Astrocyte (in vitro differentiated cells and primary cell): Measurements from ENCODE around the gene ABHD4. TPM values are rescaled to one million over a fixed set of nuclear protein-coding genes. Genes with fewer than 3 reads are reported as not detected.

Experiments used
- DNase-seq: peaks from one replicate; pipeline ENCODE4 v3.0.0-alpha.2; 2010; ENCODE audit warnings: low read depth
- FAIRE-seq: peaks from 2 replicates; lab custom pipeline; 2011; peaks lifted over from hg19 to GRCh38; lab: Jason Lieb, UNC
- H2AFZ ChIP-seq: 2 replicates; pipeline ENCODE4 v1.6.0; 2012; ENCODE audit warnings: low read depth, low read length, inconsistent platforms
- H3K27ac ChIP-seq: 2 replicates; pipeline ENCODE4 v1.5.1; 2011; ENCODE audit warnings: low read depth, low read length, inconsistent platforms
- H3K27me3 ChIP-seq: 2 replicates; pipeline ENCODE4 v1.6.0; 2011; ENCODE audit warnings: low read length, inconsistent platforms; ENCODE audit not compliant: insufficient read depth
- H3K36me3 ChIP-seq: 2 replicates; pipeline ENCODE4 v1.5.1; 2011; ENCODE audit warnings: low read length, inconsistent platforms; ENCODE audit not compliant: insufficient read depth
- H3K4me1 ChIP-seq: 2 replicates; pipeline ENCODE4 v1.5.1; 2011; ENCODE audit warnings: low read length, inconsistent platforms; ENCODE audit not compliant: insufficient read depth
- H3K4me2 ChIP-seq: 2 replicates; pipeline ENCODE4 v1.6.0; 2012; ENCODE audit warnings: low read length, inconsistent platforms
- H3K4me3 ChIP-seq: 2 replicates; pipeline ENCODE4 v1.5.1; 2011; ENCODE audit warnings: low read depth, mild to moderate bottlenecking, low read length, inconsistent platforms; ENCODE audit not compliant: insufficient read depth
- H3K79me2 ChIP-seq: 2 replicates; pipeline ENCODE4 v1.6.0; 2012; ENCODE audit warnings: mild to moderate bottlenecking, low read length, inconsistent platforms; ENCODE audit not compliant: insufficient read depth
- H3K9ac ChIP-seq: 2 replicates; pipeline ENCODE4 v1.6.0; 2012; ENCODE audit warnings: mild to moderate bottlenecking, low read length, inconsistent platforms
- H3K9me3 ChIP-seq: 2 replicates; pipeline ENCODE4 v1.5.1; 2012; ENCODE audit warnings: low read depth, mild to moderate bottlenecking, low read length, inconsistent platforms; ENCODE audit not compliant: insufficient read depth
- H4K20me1 ChIP-seq: 2 replicates; pipeline ENCODE4 v1.6.0; 2012; ENCODE audit warnings: low read length, inconsistent platforms; ENCODE audit not compliant: insufficient read depth
- H3K27ac Mint-ChIP-seq: one replicate; pipeline ENCODE4 v1.8.0; 2021; ENCODE audit warnings: mild to moderate bottlenecking, mixed read lengths; ENCODE audit not compliant: unreplicated experiment
- H3K27me3 Mint-ChIP-seq: one replicate; pipeline ENCODE4 v1.8.0; 2021; ENCODE audit warnings: low read depth, mixed read lengths; ENCODE audit not compliant: unreplicated experiment
- H3K36me3 Mint-ChIP-seq: one replicate; pipeline ENCODE4 v1.8.0; 2021; ENCODE audit warnings: low read depth, mixed read lengths; ENCODE audit not compliant: unreplicated experiment
- H3K4me1 Mint-ChIP-seq: one replicate; pipeline ENCODE4 v1.8.0; 2021; ENCODE audit warnings: low read depth, mixed read lengths; ENCODE audit not compliant: unreplicated experiment
- H3K4me3 Mint-ChIP-seq: one replicate; pipeline ENCODE4 v1.8.0; 2021; ENCODE audit warnings: mild to moderate bottlenecking, moderate library complexity, mixed read lengths; ENCODE audit not compliant: unreplicated experiment
- H3K9me3 Mint-ChIP-seq: one replicate; pipeline ENCODE4 v1.8.0; 2021; ENCODE audit warnings: mild to moderate bottlenecking, mixed read lengths; ENCODE audit not compliant: unreplicated experiment
- CTCF ChIP-seq: IDR thresholded peaks from 2 replicates; pipeline ENCODE4 v1.5.1; 2011; ENCODE audit warnings: low read depth, mild to moderate bottlenecking, inconsistent platforms, low read length, moderate library complexity; ENCODE audit not compliant: insufficient read depth
- EZH2 ChIP-seq: IDR thresholded peaks from 2 replicates; pipeline ENCODE4 v1.6.1; 2012; ENCODE audit warnings: mild to moderate bottlenecking, low read length, inconsistent platforms; ENCODE audit not compliant: insufficient read depth
- total RNA-seq: library from RNA; stranded (reverse); gene quantifications from 2 replicates; pipeline ENCODE4 v1.2.1, GENCODE V29; 2021

The ABHD4 gene
- total RNA-seq, 1 donor from 2014 or later: 52.4 TPM

- Histone ChIP-seq H3K27ac (no peak overlapping the region), H4K20me1 (no peaks in the 10 kb centered on the region), H3K4me1 (peaks cover 43% of the 10 kb centered on the region), H2AFZ (no peak overlapping the region), H3K9ac (no peak overlapping the region), H3K9me3 (no peaks in the 10 kb centered on the region), H3K27me3 (no peaks in the 10 kb centered on the region), H3K4me3 (no peak overlapping the region), H3K36me3 (no peaks in the 10 kb centered on the region), H3K4me2 (peak overlapping the region; percentile 61), H3K79me2 (no peaks in the 10 kb centered on the region)
- no peak overlapping the region for H3K4me3 Mint-ChIP-seq
- DNase-seq (peak; percentile 74), FAIRE-seq (no peak)
- H3K9me3 Mint-ChIP-seq: no peaks in the 10 kb centered on the region
- H3K27me3 Mint-ChIP-seq: no peaks in the 10 kb centered on the region
- peaks cover 49% of the 10 kb centered on the region for H3K4me1 Mint-ChIP-seq
- H3K27ac Mint-ChIP-seq: no peak overlapping the region
- peaks cover 2% of the 10 kb centered on the region for H3K36me3 Mint-ChIP-seq
- TF ChIP-seq EZH2: no peak
Observed at GRCh38 chr14:22549981-22550673, 48.0 kb upstream of the ABHD4 start.

DNA sequence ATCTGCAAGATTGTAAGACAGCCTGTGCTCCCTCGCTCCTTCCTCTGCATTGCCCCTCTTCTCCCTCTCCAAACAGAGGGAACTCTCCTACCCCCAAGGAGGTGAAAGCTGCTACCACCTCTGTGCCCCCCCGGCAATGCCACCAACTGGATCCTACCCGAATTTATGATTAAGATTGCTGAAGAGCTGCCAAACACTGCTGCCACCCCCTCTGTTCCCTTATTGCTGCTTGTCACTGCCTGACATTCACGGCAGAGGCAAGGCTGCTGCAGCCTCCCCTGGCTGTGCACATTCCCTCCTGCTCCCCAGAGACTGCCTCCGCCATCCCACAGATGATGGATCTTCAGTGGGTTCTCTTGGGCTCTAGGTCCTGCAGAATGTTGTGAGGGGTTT, 46.5 kb upstream of the ABHD4 start:
- TF ChIP-seq EZH2 (no peak), CTCF (no peak)
- Histone ChIP-seq H3K4me1 (peaks cover 43% of the 10 kb centered on the region), H3K9ac (no peak overlapping the region), H3K9me3 (no peaks in the 10 kb centered on the region), H3K27ac (no peak overlapping the region), H4K20me1 (no peaks in the 10 kb centered on the region), H3K36me3 (no peaks in the 10 kb centered on the region), H3K4me3 (no peak overlapping the region), H3K27me3 (no peaks in the 10 kb centered on the region), H3K4me2 (no peak overlapping the region), H3K79me2 (no peaks in the 10 kb centered on the region), H2AFZ (peak overlapping the region; percentile 18)
- no peak for FAIRE-seq
- Mint-ChIP-seq H3K9me3 (no peaks in the 10 kb centered on the region), H3K27ac (peak overlapping the region; percentile 8), H3K27me3 (no peaks in the 10 kb centered on the region), H3K4me1 (peaks cover 48% of the 10 kb centered on the region), H3K4me3 (no peak overlapping the region), H3K36me3 (peaks cover 2% of the 10 kb centered on the region)
- DNase-seq: no peak

- peaks cover 43% of the 10 kb centered on the region for H3K4me1 Mint-ChIP-seq
- H3K36me3 Mint-ChIP-seq: peaks cover 2% of the 10 kb centered on the region
- no peaks in the 10 kb centered on the region for H3K27me3 ChIP-seq
- no peak overlapping the region for H3K27ac ChIP-seq
- no peaks in the 10 kb centered on the region for H3K9me3 ChIP-seq
- H3K27me3 Mint-ChIP-seq: no peaks in the 10 kb centered on the region
- no peak overlapping the region for H3K4me2 ChIP-seq
- no peak overlapping the region for H3K4me3 Mint-ChIP-seq
- FAIRE-seq: no peak
- H3K27ac Mint-ChIP-seq: peak overlapping the region; percentile 8
- no peak overlapping the region for H3K9ac ChIP-seq
- H3K4me1 ChIP-seq: peaks cover 43% of the 10 kb centered on the region
- H4K20me1 ChIP-seq: no peaks in the 10 kb centered on the region
- H2AFZ ChIP-seq: no peak overlapping the region
- H3K9me3 Mint-ChIP-seq: no peaks in the 10 kb centered on the region
- no peaks in the 10 kb centered on the region for H3K79me2 ChIP-seq
- DNase-seq: no peak
- H3K4me3 ChIP-seq: no peak overlapping the region
- no peaks in the 10 kb centered on the region for H3K36me3 ChIP-seq
- TF ChIP-seq EZH2 (no peak), CTCF (no peak)
Observed at GRCh38 chr14:22552001-22552826, 45.9 kb upstream of the ABHD4 start.
